ENCODE data around the gene KCTD17.
"Not testable (repeated sequence)": the region's sequence is repeated elsewhere in the genome, so short reads cannot be mapped to it uniquely, and the experiment has no call there.

Gene KCTD17

GRCh38 chr22:37071850-37072592 is 20.5 kb downstream of the KCTD17 start:
- H3K4me1 ChIP-seq (ENCODE audit: control insufficient read depth, insufficient read depth, low read length, poor library complexity, severe bottlenecking); H3K9me3 ChIP-seq (ENCODE audit: control insufficient read depth, low read length); H3K36me3 ChIP-seq (ENCODE audit: control insufficient read depth, insufficient read depth, low read length); H3K27ac ChIP-seq (ENCODE audit: low read depth, low read length, severe bottlenecking); H3K4me3 ChIP-seq (ENCODE audit: extremely low read depth, insufficient read depth, low read length, poor library complexity, severe bottlenecking): not testable (repeated sequence)
- 85 to 94% methylated on average over 5 of the region's 5 CpGs for WGBS, 2 experiments (ENCODE audit: insufficient coverage in 2 of 2)

GRCh38 chr22:37072673-37073072 is 21.1 kb downstream of the KCTD17 start:
- 87 to 91% methylated on average over 8 of the region's 8 CpGs for WGBS, 2 experiments (ENCODE audit: insufficient coverage in 2 of 2)
- no peak overlapping the region for H3K27ac ChIP-seq (ENCODE audit: low read depth, low read length, severe bottlenecking)

GRCh38 chr22:37074537-37074936 is 23.0 kb downstream of the KCTD17 start:
- Histone ChIP-seq H3K36me3 (ENCODE audit: control insufficient read depth, insufficient read depth, low read length) (no peaks in the 10 kb centered on the region), H3K4me1 (ENCODE audit: control insufficient read depth, insufficient read depth, low read length, poor library complexity, severe bottlenecking) (peaks cover 4% of the 10 kb centered on the region), H3K27ac (ENCODE audit: low read depth, low read length, severe bottlenecking) (no peak overlapping the region), H3K9me3 (ENCODE audit: control insufficient read depth, low read length) (no peaks in the 10 kb centered on the region), H3K4me3 (ENCODE audit: extremely low read depth, insufficient read depth, low read length, poor library complexity, severe bottlenecking) (no peak overlapping the region)
- 84 to 90% methylated on average over 7 to 15 of the region's 16 CpGs for WGBS, 2 experiments (ENCODE audit: insufficient coverage in 2 of 2)

More at GRCh38 chr22:37072673-37073072, 21.1 kb downstream of the KCTD17 start:
- Histone ChIP-seq H3K36me3 (ENCODE audit: control insufficient read depth, insufficient read depth, low read length) (no peaks in the 10 kb centered on the region), H3K4me1 (ENCODE audit: control insufficient read depth, insufficient read depth, low read length, poor library complexity, severe bottlenecking) (no peaks in the 10 kb centered on the region), H3K9me3 (ENCODE audit: control insufficient read depth, low read length) (no peaks in the 10 kb centered on the region), H3K4me3 (ENCODE audit: extremely low read depth, insufficient read depth, low read length, poor library complexity, severe bottlenecking) (no peak overlapping the region)

- no peaks in the 10 kb centered on the region for H3K36me3 ChIP-seq (ENCODE audit: control insufficient read depth, insufficient read depth, low read length)
- H3K4me3 ChIP-seq (ENCODE audit: extremely low read depth, insufficient read depth, low read length, poor library complexity, severe bottlenecking): no peak overlapping the region
- H3K4me1 ChIP-seq (ENCODE audit: control insufficient read depth, insufficient read depth, low read length, poor library complexity, severe bottlenecking): peaks cover 8% of the 10 kb centered on the region
- no peak overlapping the region for H3K27ac ChIP-seq (ENCODE audit: low read depth, low read length, severe bottlenecking)
- H3K9me3 ChIP-seq (ENCODE audit: control insufficient read depth, low read length): no peaks in the 10 kb centered on the region
- 69 to 76% methylated on average over 12 to 14 of the region's 17 CpGs for WGBS, 2 experiments (ENCODE audit: insufficient coverage in 2 of 2)
Measured at GRCh38 chr22:37075046-37075445, 23.5 kb downstream of the KCTD17 start.

- Histone ChIP-seq H3K27ac (ENCODE audit: low read depth, low read length, severe bottlenecking) (no peak overlapping the region), H3K36me3 (ENCODE audit: control insufficient read depth, insufficient read depth, low read length) (no peaks in the 10 kb centered on the region), H3K4me1 (ENCODE audit: control insufficient read depth, insufficient read depth, low read length, poor library complexity, severe bottlenecking) (peaks cover 8% of the 10 kb centered on the region), H3K9me3 (ENCODE audit: control insufficient read depth, low read length) (no peaks in the 10 kb centered on the region), H3K4me3 (ENCODE audit: extremely low read depth, insufficient read depth, low read length, poor library complexity, severe bottlenecking) (no peak overlapping the region)
- WGBS, 2 experiments (ENCODE audit: insufficient coverage in 2 of 2): 87 to 94% methylated on average over 8 to 9 of the region's 9 CpGs
Measured at GRCh38 chr22:37075822-37076433, 24.4 kb downstream of the KCTD17 start.

- Histone ChIP-seq H3K9me3 (ENCODE audit: control insufficient read depth, low read length) (no peaks in the 10 kb centered on the region), H3K27ac (ENCODE audit: low read depth, low read length, severe bottlenecking) (no peak overlapping the region), H3K4me3 (ENCODE audit: extremely low read depth, insufficient read depth, low read length, poor library complexity, severe bottlenecking) (no peak overlapping the region), H3K36me3 (ENCODE audit: control insufficient read depth, insufficient read depth, low read length) (no peaks in the 10 kb centered on the region), H3K4me1 (ENCODE audit: control insufficient read depth, insufficient read depth, low read length, poor library complexity, severe bottlenecking) (peaks cover 8% of the 10 kb centered on the region)
- WGBS, 2 experiments (ENCODE audit: insufficient coverage in 2 of 2): 42 to 49% methylated on average over 12 to 13 of the region's 15 CpGs
Measured at GRCh38 chr22:37077802-37078448, 26.4 kb downstream of the KCTD17 start.

DNA sequence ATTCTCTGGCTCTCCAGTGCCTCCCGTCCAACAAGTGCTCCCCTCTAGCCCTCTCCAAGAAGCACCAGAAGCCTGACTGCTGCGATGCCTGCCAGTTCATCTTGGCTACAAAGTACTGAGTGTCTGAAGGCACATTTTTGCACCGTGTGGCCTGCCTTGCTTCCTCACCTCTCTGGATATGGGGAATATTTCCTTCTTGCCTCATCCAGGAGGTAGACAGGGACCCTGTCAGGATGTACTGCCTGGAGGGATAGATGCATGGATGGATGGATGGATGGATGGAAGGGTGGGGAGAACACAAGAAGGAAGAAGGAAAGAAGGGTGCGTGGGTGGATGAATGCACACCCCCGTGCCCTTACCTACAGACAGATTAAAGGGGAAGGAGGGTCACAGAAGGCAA is 27.6 kb downstream of the KCTD17 start:
- H3K9me3 ChIP-seq (ENCODE audit: control insufficient read depth, low read length): no peaks in the 10 kb centered on the region
- no peak overlapping the region for H3K4me3 ChIP-seq (ENCODE audit: extremely low read depth, insufficient read depth, low read length, poor library complexity, severe bottlenecking)
- H3K27ac ChIP-seq (ENCODE audit: low read depth, low read length, severe bottlenecking): no peak overlapping the region
- H3K36me3 ChIP-seq (ENCODE audit: control insufficient read depth, insufficient read depth, low read length): no peaks in the 10 kb centered on the region
- H3K4me1 ChIP-seq (ENCODE audit: control insufficient read depth, insufficient read depth, low read length, poor library complexity, severe bottlenecking): peaks cover 8% of the 10 kb centered on the region
- WGBS, 2 experiments (ENCODE audit: insufficient coverage in 2 of 2): 80 to 83% methylated on average over 2 to 4 of the region's 5 CpGs

- Histone ChIP-seq H3K4me1 (ENCODE audit: control insufficient read depth, insufficient read depth, low read length, poor library complexity, severe bottlenecking) (peaks cover 8% of the 10 kb centered on the region), H3K4me3 (ENCODE audit: extremely low read depth, insufficient read depth, low read length, poor library complexity, severe bottlenecking) (no peak overlapping the region), H3K36me3 (ENCODE audit: control insufficient read depth, insufficient read depth, low read length) (no peaks in the 10 kb centered on the region), H3K27ac (ENCODE audit: low read depth, low read length, severe bottlenecking) (no peak overlapping the region), H3K9me3 (ENCODE audit: control insufficient read depth, low read length) (no peaks in the 10 kb centered on the region)
- 72 to 75% methylated on average over 14 to 15 of the region's 15 CpGs for WGBS, 2 experiments (ENCODE audit: insufficient coverage in 2 of 2)
Measured at GRCh38 chr22:37079668-37080171, 28.2 kb downstream of the KCTD17 start.

- H3K36me3 ChIP-seq (ENCODE audit: control insufficient read depth, insufficient read depth, low read length): no peaks in the 10 kb centered on the region
- H3K27ac ChIP-seq (ENCODE audit: low read depth, low read length, severe bottlenecking): no peak overlapping the region
- peaks cover 8% of the 10 kb centered on the region for H3K4me1 ChIP-seq (ENCODE audit: control insufficient read depth, insufficient read depth, low read length, poor library complexity, severe bottlenecking)
- WGBS, 2 experiments (ENCODE audit: insufficient coverage in 2 of 2): 92 to 94% methylated on average over 2 to 5 of the region's 6 CpGs
- H3K4me3 ChIP-seq (ENCODE audit: extremely low read depth, insufficient read depth, low read length, poor library complexity, severe bottlenecking): no peak overlapping the region
- H3K9me3 ChIP-seq (ENCODE audit: control insufficient read depth, low read length): no peaks in the 10 kb centered on the region
Measured at GRCh38 chr22:37080438-37080837, 28.9 kb downstream of the KCTD17 start.

- no peak overlapping the region for H3K27ac ChIP-seq (ENCODE audit: low read depth, low read length, severe bottlenecking)
- H3K4me1 ChIP-seq (ENCODE audit: control insufficient read depth, insufficient read depth, low read length, poor library complexity, severe bottlenecking): peaks cover 8% of the 10 kb centered on the region
- no peaks in the 10 kb centered on the region for H3K9me3 ChIP-seq (ENCODE audit: control insufficient read depth, low read length)
- no peak overlapping the region for H3K4me3 ChIP-seq (ENCODE audit: extremely low read depth, insufficient read depth, low read length, poor library complexity, severe bottlenecking)
- WGBS, 2 experiments (ENCODE audit: insufficient coverage in 2 of 2): 95% methylated on average over 12 of the region's 12 CpGs
- H3K36me3 ChIP-seq (ENCODE audit: control insufficient read depth, insufficient read depth, low read length): no peaks in the 10 kb centered on the region
Measured at GRCh38 chr22:37080838-37081237, 29.3 kb downstream of the KCTD17 start.

Measured in mesodermal cell (in vitro differentiated cells).